HG02678 (cell line): Measurements from ENCODE around the gene NTN4.
"Not testable (repeated sequence)": the region's sequence is repeated elsewhere in the genome, so short reads cannot be mapped to it uniquely, and the experiment has no call there.

ENCODE experiments used
- ATAC-seq: cut with Tn5 transposase; IDR thresholded peaks from one replicate; pipeline ENCODE4 v1.9.1; 2021; ENCODE audit warnings: mild to moderate bottlenecking, moderate library complexity; ENCODE audit not compliant: unreplicated experiment

Gene NTN4

DNA sequence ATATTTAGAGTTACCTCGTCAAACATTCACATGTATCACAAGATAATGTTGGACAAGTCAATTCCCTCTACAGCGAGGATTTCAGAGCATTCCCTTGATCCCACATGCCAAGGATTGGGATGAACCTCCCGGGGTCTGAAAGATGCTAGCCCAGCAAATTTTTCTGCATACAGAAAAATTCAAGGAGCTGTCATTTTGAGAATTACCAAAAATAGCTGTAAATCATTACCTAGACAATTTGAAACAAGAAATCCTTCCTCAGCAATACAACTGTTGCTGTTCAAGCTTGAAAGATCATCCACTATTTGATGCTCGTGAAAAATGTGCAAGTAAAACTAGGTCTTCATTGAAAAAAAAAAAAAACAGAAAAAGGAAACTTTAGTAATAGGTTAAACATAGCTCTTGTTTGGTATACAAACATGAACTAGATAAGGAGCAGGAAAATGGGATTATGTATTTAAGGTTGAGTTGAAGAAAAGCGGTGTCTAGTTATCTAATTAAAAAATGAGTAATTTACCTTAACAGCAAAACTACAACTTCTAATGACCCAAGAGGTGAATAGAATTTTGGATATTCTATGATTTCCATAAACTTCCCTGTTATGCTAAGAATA, 73.1 kb downstream of the NTN4 start:
- no peak for ATAC-seq

DNA sequence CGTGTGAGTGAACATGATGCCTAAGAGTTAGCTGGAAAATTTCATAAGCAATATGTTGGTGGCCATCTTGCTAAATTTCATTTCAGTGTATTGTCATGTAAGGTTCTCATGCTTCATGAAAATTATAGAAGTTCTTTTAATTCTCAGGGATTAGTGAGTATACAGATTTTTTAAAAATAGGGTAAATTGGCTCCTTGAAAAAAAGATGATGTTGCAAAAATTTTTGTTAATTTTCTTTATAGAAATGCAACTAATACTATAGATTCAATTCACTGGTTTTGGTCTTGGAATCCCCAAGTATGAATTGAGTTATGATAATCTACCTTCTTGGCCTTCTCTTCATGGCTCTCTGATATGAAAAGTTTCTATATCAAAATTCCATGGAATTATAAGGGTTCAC, 75.4 kb downstream of the NTN4 start:
- ATAC-seq = no peak

DNA sequence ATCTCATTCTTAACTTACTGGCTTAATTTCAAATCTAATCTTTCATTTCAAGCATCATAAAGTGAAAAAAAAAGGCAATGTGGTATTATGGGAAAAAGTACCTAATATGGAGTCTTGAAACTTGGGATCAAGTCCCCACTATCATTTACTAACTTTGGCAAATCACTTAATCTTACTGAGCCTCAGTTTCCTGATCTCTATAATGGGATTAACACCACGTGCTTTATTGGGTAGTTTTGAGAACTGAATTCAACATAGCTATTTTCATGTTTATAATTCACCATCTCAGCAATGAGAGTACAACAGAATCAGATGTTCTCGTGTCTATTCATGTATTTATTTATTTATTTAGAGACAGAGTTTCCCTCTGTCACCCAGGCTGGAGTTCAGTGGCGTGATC, 78.3 kb downstream of the NTN4 start:
- ATAC-seq = no peak

DNA sequence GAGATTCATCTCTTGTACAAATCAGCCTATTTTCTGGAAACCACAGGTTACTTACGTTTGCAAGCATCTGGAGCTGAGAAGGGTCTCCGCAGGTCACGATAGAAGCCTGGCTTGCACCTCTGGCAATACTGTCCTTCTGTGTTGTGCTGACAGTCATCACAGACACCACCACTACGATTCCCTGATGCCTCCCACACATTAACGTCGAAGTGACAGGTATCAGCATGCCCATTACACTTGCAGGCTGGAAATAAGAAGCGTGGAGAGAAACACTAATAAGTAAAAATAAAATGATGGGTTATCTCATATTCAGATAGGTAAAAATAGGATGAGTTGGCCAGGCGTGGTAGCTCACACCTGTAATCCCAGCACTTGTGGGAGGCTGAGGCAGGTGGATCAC, 80.2 kb downstream of the NTN4 start:
- ATAC-seq = no peak

DNA sequence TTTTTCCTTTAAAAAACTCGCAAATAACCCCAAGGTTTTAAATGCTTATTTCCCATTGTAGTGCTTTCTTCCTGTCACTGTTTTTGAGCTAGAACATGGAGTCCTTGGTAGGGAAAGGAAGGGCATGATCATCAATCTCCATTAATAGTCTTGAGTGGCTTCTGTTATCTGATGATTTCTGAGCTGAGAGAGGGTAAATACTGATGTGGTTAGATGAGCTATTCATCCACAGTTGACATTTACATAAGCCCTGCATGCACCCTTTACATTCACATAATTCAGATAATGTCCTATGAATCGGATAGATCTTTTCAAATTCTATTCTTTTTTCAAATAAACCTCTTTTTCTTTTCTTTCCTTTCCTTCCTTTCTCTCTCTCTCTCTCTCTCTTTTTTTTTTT, 81.4 kb downstream of the NTN4 start:
- no peak for ATAC-seq

DNA sequence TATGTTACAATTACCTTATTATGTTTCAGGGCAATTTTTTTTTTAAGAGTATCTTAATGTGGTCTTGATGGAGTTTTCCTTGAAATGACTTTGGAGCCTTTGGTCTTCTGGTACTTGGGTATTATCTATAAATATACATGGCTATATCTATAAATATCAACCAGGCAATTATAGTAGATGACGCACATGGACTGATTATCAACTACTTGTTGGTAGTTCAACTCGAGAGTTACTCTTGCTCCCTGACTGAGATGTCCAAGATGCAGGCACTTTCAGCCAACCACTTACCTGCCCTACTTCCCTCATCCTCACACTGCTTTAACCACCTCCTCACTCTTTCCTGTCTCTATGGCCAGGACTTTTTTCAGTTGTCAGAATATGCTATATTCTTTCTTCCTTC, 85.4 kb downstream of the NTN4 start:
- ATAC-seq = no peak

DNA sequence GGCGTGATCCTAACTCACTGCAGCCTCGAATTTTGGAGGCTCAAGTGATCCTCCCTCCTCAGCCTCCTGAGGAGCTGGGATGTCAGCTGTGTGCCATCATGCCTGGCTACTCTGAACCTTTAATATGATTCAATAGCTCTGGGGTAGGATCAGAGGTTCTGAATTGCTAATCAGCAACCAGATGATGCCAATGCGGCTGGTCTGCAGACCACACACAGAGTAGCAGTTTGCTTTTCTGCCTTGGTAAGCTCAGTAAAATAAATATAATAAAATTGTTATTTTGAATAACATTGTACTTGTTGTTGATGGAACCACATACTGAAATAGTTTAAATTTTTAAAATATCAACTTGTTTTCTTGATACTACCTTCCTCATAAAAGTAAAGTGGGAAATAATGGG, 86.6 kb downstream of the NTN4 start:
- ATAC-seq = no peak

DNA sequence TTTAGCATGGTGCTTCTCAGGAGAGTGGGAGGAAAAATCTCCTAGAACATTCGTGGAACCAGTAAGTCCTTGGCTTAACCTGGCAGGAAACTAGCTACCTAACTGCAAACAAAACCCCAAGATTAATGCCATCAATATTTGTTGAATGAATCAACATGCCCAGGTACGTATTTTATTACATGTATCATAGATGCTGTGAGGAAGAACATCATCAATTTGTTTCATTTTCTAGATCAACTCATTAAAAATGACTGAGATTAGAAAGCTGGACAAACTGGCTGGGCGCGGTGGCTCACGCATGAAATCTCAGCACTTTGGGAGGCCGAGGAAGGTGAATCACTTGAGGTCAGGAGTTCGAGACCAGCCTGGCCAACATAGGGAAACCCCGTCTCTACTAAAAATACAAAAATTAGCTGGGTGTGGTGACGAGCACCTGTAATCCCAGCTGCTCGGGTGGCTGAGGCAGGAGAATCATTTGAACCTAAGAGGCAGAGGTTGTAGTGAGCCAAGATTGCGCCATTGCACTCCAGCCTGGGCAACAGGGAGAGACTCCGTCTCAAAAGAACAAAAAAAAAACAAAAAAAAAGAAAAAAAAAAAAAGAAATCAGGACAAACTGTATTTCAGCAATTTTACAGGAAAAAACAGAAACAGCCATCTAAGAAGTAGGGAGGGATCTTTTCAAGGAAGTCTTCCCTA, 88.7 kb downstream of the NTN4 start:
- ATAC-seq = no peak

DNA sequence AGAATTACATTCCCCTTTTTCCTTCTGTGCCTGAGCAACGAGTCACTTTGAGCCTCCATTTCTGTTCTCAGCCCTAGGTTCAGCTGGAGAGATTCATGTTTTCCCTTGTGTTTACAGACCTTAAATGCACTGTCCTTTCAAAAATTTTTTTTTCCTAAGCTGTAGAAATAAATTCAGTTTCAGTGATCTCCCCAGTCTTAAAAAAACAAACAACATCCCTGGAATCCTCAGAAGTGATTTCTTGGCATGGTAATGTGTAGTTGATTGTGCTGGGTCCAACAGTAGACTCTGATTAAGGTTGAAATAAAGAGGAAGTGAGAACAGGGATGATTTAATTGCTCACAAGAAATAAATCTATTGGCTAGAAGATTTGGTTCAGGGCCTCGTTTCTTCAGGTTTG, 89.3 kb downstream of the NTN4 start:
- ATAC-seq = no peak

DNA sequence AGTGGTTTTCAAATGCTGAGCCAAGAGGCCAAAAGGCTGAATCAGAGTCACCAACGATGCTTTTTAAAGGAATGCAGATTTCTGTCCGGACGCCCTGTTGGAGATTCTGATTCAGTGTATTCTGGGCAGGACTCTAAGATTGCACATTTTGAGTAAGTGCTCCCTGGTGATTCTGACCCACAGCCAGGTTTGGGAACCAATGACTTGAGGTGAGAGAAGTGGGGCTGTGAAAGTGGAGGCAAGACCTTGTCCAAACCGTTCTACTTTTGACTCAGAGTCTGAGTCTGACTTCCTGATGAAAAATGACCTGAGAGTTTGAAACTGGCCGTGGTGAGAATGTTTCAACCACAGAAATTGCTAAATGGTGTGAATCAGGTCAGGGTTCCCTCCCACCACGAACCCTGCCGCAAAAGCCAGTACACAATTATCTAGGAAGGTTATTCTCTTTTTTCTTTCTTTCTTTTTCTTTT, 90.2 kb downstream of the NTN4 start:
- ATAC-seq = peak; percentile 98

DNA sequence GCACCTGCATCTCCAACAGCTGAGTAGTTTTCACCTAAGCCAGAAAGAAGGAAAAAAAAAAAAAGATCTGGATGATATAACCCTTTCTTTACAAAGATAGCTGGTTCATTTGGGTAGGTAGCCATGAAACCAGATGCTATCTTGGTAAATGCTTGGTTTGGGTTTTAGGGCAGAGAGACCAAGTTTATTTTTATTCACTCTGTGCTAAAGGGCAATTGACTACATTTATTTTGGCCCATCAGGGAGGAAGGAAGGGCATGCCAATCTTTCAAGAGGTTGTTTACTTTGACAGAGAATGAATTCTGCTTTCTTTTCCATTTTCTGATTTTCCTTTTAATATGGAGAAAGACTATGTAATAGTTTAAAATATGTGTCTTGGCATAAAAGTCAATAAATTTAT, 91.0 kb downstream of the NTN4 start:
- no peak for ATAC-seq

DNA sequence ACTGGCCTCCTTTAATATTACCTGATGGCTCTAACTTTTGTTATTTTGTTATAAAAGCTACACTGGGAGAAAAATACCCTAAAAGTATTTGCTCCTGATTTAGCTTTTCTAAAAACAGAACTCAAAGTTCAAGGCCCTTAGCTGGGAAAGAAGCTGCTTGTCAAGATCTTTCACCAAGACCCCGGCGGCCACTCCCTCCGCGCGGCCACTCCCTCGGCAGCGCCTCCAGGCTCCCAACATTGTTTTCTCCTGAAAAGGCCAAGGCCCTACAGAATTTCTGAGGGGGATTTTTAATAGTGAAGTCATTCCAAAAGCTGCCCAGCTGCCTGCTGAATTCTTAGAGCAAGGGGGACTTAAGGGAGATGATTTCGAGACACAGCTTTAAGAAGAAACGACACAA, 96.4 kb downstream of the NTN4 start:
- no peak for ATAC-seq

DNA sequence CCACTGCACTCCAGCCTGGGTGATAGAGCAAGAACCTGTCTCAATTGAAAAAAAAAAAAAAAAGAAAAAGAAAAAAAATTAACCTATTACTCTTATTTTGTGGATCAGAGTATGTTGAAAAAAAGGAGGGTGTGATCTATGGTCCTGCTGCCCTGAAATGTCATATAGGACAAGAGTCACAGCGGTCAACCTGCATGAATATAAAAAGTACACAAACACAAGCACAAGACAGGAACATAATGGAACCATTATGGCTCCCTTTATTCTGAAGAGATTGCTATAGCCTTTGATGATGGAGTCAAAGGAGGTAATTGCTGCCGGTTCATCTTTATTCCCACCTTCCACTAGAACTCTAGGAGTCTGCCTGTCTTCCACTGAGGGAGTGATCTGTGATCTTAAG, 96.9 kb downstream of the NTN4 start:
- no peak for ATAC-seq

DNA sequence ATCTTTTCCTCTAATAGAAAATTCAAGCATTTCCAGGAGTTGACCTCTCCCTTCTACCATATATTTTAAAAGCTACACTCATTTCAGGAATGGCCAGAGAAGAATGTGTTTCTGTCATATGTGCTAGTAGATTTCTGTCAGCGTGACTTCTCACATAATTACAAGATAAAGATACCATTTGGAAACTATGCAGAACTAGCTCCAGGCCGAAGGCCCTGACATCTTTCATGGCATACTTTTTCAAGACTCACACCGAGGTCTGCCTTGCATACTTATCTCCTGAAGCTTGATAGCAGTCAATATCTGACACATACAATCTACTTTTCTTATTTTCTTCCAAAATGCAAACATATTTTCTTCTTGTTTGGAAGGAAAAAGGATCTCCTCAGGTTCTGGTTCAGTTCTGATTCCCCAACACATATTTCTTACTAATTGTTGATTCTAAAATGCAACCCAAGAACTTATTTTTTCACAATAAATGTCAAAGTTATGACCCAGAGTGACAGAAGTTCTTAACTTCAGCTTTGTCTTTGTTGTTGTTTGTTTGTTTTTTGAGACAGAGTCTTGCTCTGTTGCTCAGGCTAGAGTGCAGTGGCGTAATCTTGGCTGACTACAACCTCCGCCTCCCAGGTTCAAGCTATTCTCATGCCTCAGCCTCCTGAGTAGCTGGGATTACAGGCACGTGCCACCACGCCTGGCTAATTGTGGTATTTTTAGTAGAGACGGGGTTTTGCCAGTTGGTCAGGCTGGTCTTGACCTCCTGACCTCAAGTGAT, 99.5 kb downstream of the NTN4 start:
- ATAC-seq = no peak

DNA sequence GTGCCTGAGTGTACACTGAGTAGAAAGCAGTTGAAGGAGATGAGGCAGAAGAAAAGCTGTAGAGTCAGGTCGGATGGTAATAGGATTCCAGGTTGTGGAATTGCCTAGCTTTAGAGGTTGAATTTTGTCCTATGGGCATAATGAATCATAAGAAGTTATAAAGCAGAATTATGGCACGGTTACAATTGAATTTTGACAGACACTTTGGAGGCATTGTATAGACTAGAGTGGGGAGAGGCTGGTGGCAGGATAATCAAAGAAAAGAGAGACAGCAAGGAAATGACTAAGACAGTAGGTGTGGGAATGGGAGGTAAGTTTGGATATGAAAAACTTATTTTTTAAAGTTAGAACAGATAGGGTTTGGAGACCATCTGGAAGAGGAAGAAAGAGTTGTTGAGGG, 102.6 kb downstream of the NTN4 start:
- ATAC-seq = no peak

DNA sequence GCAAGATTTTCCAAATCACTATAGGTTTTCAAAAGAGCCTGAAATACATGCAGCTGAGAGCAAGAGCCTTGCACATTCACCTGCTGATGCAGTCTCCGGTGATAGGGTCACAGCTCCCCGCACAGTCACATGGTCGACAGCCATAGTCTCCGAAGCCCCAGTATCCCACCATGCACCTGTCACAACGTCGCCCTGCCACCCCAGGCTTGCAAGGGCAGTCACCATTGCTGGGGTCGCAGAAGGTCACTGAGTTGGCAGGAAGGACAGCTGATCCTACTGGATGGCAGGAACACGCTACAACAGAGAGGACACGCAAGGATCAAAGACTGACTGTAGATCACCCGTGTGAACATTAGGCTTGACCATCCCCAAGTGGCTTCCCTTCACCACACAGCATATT, 107.1 kb downstream of the NTN4 start:
- ATAC-seq = no peak

DNA sequence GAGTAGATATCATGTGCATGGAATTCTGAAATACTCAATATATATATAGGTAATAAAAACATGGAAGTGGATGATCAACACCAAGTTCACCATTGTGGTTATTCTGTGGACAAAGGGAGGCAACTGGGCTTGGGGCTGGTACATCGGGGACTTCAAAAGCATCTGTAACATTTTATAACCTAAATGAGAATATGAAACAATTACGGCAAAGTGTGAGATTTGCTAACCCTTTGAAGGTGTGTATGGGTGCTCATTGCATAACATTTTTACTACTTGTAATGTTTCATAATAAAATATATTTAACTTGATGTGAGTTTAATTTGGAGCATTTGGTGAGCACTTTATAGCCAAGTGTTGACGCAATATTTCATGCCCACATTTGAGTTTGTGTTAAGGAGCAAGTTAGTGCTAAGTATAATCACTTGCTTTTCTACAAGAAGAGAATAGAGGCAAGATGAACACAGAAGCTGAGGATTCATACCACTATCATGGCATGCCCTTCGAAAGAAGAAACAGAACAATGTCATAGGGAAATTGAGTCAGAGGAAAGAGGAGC, 109.3 kb downstream of the NTN4 start:
- no peak for ATAC-seq

DNA sequence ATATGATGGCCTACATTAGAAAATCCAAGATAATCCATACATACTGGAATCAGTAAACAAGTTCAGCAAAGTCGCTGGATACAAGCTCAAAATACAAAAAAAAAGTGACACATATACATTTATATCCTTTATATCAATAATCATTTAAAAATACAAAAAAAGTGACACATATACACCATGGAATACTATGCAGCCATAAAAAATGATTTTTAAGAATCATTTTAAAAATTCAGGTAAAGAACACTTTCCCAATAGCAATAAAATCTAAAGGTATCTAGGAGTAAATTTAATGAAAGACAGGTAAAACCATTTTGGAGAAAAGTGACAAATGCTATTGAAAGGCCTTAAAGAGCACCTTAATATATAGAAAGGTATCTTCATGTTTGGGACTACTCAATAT, 111.9 kb downstream of the NTN4 start:
- ATAC-seq = no peak

DNA sequence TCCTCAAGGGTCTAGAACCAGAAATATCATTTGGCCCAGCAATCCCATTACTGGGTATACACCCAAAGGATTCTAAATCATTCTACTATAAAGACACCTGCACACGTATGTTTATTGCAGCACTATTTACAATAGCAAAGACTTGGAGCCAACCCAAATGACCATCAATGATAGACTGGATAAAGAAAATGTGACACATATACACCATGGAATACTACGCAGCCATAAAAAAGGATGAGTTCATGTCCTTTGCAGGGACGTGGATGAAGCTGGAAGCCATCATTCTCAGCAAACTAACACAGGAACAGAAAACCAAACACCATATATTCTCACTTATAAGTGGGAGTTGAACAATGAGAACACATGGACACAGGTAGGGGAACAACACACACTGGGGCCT, 112.8 kb downstream of the NTN4 start:
- ATAC-seq = not testable (repeated sequence)

DNA sequence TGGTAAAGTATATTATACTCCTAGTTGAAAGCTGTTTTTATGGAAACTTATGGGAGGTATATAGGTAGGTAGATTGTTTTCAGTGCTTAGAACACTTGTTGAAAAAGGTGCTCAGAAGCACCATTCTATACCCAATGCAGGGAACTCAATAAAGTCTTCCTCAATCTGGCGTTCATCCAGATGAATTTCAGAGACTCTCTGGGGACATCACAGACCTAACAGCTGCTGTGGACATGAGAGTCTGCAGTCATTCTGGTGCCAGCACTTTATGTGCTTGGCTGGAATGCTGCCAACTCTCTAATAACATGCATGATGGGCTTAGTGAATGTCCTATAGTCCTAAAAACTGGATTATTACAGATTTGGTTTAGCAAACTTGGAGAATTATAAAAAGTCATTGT, 115.9 kb downstream of the NTN4 start:
- ATAC-seq = no peak

DNA sequence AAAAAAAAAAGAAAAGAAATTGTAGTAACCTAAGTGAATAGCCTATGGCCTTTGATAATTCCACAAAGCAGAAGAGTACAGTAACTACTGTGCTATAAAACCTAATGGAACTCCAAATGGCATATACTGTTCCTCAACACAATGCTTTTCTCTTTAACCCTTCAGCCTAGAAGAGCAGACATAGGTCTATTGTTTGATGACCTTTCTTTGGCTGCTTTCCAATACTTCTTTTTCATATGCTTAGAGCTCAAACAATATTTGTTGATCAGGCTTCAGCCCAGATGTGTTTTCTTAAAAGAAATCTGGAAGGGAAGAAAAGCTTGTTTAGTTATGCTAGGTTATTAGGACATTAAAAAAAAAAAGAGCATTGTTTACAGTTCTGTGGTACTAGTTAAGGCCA, 116.4 kb downstream of the NTN4 start:
- no peak for ATAC-seq

DNA sequence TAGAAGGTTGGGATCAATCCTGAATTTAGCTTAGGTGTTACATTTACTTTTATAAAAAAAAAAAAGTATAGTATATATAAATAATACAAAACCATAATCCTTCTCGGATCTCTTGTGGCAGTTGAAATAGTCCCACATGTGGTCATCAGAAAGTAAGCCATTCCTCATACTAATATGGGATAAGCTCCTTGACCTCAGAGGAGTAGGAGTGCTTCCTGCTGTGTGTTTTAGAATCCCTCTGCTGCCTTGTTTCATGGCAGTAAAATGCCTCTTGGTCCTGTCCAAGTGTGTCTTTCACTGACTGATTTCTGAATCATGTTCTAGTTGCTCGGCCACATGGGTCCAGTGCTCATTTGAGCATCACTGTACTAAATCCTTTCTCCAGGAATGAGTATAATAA, 117.0 kb downstream of the NTN4 start:
- no peak for ATAC-seq
